Measurements from ENCODE around the gene ARRDC5. TPM values are rescaled to one million over a fixed set of nuclear protein-coding genes. Genes with fewer than 3 reads are reported as not detected.
"Not testable (repeated sequence)": the region's sequence is repeated elsewhere in the genome, so short reads cannot be mapped to it uniquely, and the experiment has no call there.

ARRDC5 gene
- polyA plus RNA-seq, 1 donor (not counting 4 experiments of a cell fraction or from before 2014, with no cell fraction given) = not detected

- Histone ChIP-seq H3K9me3 (ENCODE audit: control insufficient read depth, low read depth, low read length) (no peaks in the 10 kb centered on the region), H3K4me2 (ENCODE audit: control insufficient read depth, extremely low read depth, insufficient read depth, low read depth, low read length) (peak overlapping the region; percentile 45), H3K36me3 (ENCODE audit: control insufficient read depth in 2 of 2, extremely low read depth in 1 of 2, insufficient read depth in 2 of 2, low read length in 2 of 2) (no peaks in the 10 kb centered on the region), H3K79me2 (ENCODE audit: control insufficient read depth, insufficient read depth, low read length) (no peaks in the 10 kb centered on the region), H3K4me1 (ENCODE audit: control insufficient read depth, extremely low read depth, insufficient read depth, low read length) (peaks cover 7% of the 10 kb centered on the region), H3K4me3 (ENCODE audit: control insufficient read depth in 2 of 3, extremely low read depth in 1 of 3, insufficient read depth in 2 of 3, low read depth in 1 of 3, low read length in 3 of 3) (no peak overlapping the region), H3K9ac (ENCODE audit: control insufficient read depth, extremely low read depth, insufficient read depth, low read length) (no peak overlapping the region), H3K27me3 (ENCODE audit: control insufficient read depth, extremely low read depth, insufficient read depth, low read length) (no peaks in the 10 kb centered on the region), H3K9me1 (ENCODE audit: control insufficient read depth, extremely low read depth, insufficient read depth, low read length) (no peaks in the 10 kb centered on the region), H4K20me1 (ENCODE audit: control insufficient read depth, extremely low read depth, insufficient read depth, low read length) (no peaks in the 10 kb centered on the region), H3K27ac (ENCODE audit: control insufficient read depth, insufficient read depth, low read length) (no peak overlapping the region), H2AFZ (ENCODE audit: control insufficient read depth, low read length) (peak overlapping the region; percentile 23)
- FAIRE-seq (peak; percentile 95), DNase-seq (ENCODE audit: low read depth, low spot score) (peak; percentile 60)
- TF ChIP-seq EZH2 (IDR thresholded peaks at IDR 0.05; ENCODE audit: low read length) = no peak
- TF ChIP-seq CTCF (optimal IDR thresholded peaks at IDR 0.05 in 1 of 3, IDR thresholded peaks at IDR 0.05 in 1 of 3, conservative IDR thresholded peaks at IDR 0.05 in 1 of 3; ENCODE audit: extremely low read depth in 1 of 3, insufficient read depth in 2 of 3, low read length in 3 of 3) = no peak
- dilution Hi-C loops (cut with MboI; ENCODE audit: extremely low pct_ligation_motif_present, low sequenced_read_pairs) = no loop called here
Observed at GRCh38 chr19:4889034-4889815, 13.5 kb downstream of the ARRDC5 start.

- H3K27me3 ChIP-seq (ENCODE audit: control insufficient read depth, extremely low read depth, insufficient read depth, low read length); H3K9me3 ChIP-seq (ENCODE audit: control insufficient read depth, low read depth, low read length); H3K4me1 ChIP-seq (ENCODE audit: control insufficient read depth, extremely low read depth, insufficient read depth, low read length); H2AFZ ChIP-seq (ENCODE audit: control insufficient read depth, low read length); DNase-seq (ENCODE audit: low read depth, low spot score); H4K20me1 ChIP-seq (ENCODE audit: control insufficient read depth, extremely low read depth, insufficient read depth, low read length); H3K4me3 ChIP-seq (ENCODE audit: control insufficient read depth in 2 of 3, extremely low read depth in 1 of 3, insufficient read depth in 2 of 3, low read depth in 1 of 3, low read length in 3 of 3); H3K9me1 ChIP-seq (ENCODE audit: control insufficient read depth, extremely low read depth, insufficient read depth, low read length); dilution Hi-C loops (cut with MboI; ENCODE audit: extremely low pct_ligation_motif_present, low sequenced_read_pairs); H3K79me2 ChIP-seq (ENCODE audit: control insufficient read depth, insufficient read depth, low read length); FAIRE-seq; H3K4me2 ChIP-seq (ENCODE audit: control insufficient read depth, extremely low read depth, insufficient read depth, low read depth, low read length); H3K27ac ChIP-seq (ENCODE audit: control insufficient read depth, insufficient read depth, low read length); H3K9ac ChIP-seq (ENCODE audit: control insufficient read depth, extremely low read depth, insufficient read depth, low read length); H3K36me3 ChIP-seq (ENCODE audit: control insufficient read depth in 2 of 2, extremely low read depth in 1 of 2, insufficient read depth in 2 of 2, low read length in 2 of 2): not testable (repeated sequence)
Observed at GRCh38 chr19:4887803-4888202, 14.9 kb downstream of the ARRDC5 start.

GRCh38 chr19:4884993-4885392 is 17.7 kb downstream of the ARRDC5 start:
- H2AFZ ChIP-seq (ENCODE audit: control insufficient read depth, low read length); H3K4me2 ChIP-seq (ENCODE audit: control insufficient read depth, extremely low read depth, insufficient read depth, low read depth, low read length); DNase-seq (ENCODE audit: low read depth, low spot score); dilution Hi-C loops (cut with MboI; ENCODE audit: extremely low pct_ligation_motif_present, low sequenced_read_pairs); H3K36me3 ChIP-seq (ENCODE audit: control insufficient read depth in 2 of 2, extremely low read depth in 1 of 2, insufficient read depth in 2 of 2, low read length in 2 of 2); H4K20me1 ChIP-seq (ENCODE audit: control insufficient read depth, extremely low read depth, insufficient read depth, low read length); H3K27ac ChIP-seq (ENCODE audit: control insufficient read depth, insufficient read depth, low read length); H3K9me3 ChIP-seq (ENCODE audit: control insufficient read depth, low read depth, low read length); FAIRE-seq; H3K27me3 ChIP-seq (ENCODE audit: control insufficient read depth, extremely low read depth, insufficient read depth, low read length); H3K4me3 ChIP-seq (ENCODE audit: control insufficient read depth in 2 of 3, extremely low read depth in 1 of 3, insufficient read depth in 2 of 3, low read depth in 1 of 3, low read length in 3 of 3); H3K9ac ChIP-seq (ENCODE audit: control insufficient read depth, extremely low read depth, insufficient read depth, low read length); H3K79me2 ChIP-seq (ENCODE audit: control insufficient read depth, insufficient read depth, low read length); H3K4me1 ChIP-seq (ENCODE audit: control insufficient read depth, extremely low read depth, insufficient read depth, low read length); H3K9me1 ChIP-seq (ENCODE audit: control insufficient read depth, extremely low read depth, insufficient read depth, low read length): not testable (repeated sequence)

GRCh38 chr19:4882874-4883273 is 19.8 kb downstream of the ARRDC5 start:
- H3K4me1 ChIP-seq (ENCODE audit: control insufficient read depth, extremely low read depth, insufficient read depth, low read length); dilution Hi-C loops (cut with MboI; ENCODE audit: extremely low pct_ligation_motif_present, low sequenced_read_pairs); H3K27ac ChIP-seq (ENCODE audit: control insufficient read depth, insufficient read depth, low read length); FAIRE-seq; H3K4me2 ChIP-seq (ENCODE audit: control insufficient read depth, extremely low read depth, insufficient read depth, low read depth, low read length); H3K9me3 ChIP-seq (ENCODE audit: control insufficient read depth, low read depth, low read length); H3K27me3 ChIP-seq (ENCODE audit: control insufficient read depth, extremely low read depth, insufficient read depth, low read length); H3K79me2 ChIP-seq (ENCODE audit: control insufficient read depth, insufficient read depth, low read length); DNase-seq (ENCODE audit: low read depth, low spot score); H3K9me1 ChIP-seq (ENCODE audit: control insufficient read depth, extremely low read depth, insufficient read depth, low read length); H3K9ac ChIP-seq (ENCODE audit: control insufficient read depth, extremely low read depth, insufficient read depth, low read length); H3K4me3 ChIP-seq (ENCODE audit: control insufficient read depth in 2 of 3, extremely low read depth in 1 of 3, insufficient read depth in 2 of 3, low read depth in 1 of 3, low read length in 3 of 3); H4K20me1 ChIP-seq (ENCODE audit: control insufficient read depth, extremely low read depth, insufficient read depth, low read length); H3K36me3 ChIP-seq (ENCODE audit: control insufficient read depth in 2 of 2, extremely low read depth in 1 of 2, insufficient read depth in 2 of 2, low read length in 2 of 2); H2AFZ ChIP-seq (ENCODE audit: control insufficient read depth, low read length): not testable (repeated sequence)

All from keratinocyte (primary cell).